ENCODE data around the gene KRTAP21-3. TPM values are rescaled to one million over a fixed set of nuclear protein-coding genes. Genes with fewer than 3 reads are reported as not detected.

KRTAP21-3 gene
- total RNA-seq, 1 donor from 2014 or later, result not detected

DNA sequence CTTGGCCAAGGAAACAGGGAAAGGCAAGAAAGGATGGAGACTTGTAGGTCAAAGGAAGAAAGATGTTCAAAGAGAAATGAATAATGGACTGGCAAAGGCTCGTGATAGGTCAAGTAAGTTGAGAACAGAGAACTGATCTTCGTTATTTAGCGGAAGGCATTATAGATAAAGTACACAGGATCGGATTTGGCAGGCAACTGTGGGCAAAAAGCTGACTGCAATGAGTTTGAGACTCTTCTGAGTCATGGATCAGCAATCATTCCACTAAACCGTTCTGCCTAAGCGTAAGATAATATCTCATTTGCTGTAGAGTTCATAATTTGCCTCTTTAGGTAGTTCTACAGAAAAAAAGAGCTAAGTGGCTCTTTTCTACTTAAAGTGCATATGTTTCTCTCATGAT, 34.1 kb downstream of the KRTAP21-3 start:
- no peak overlapping the region for H3K27ac ChIP-seq (replicated peaks)
- H3K9me3 ChIP-seq (replicated peaks), result no peaks in the 10 kb centered on the region
- H3K27me3 ChIP-seq (ENCODE audit: low read depth), result no peaks in the 10 kb centered on the region
- intact Hi-C loops (cut with micrococcal nuclease), result no loop called here
- H3K4me1 ChIP-seq, result no peaks in the 10 kb centered on the region
- no peak overlapping the region for H3K4me3 ChIP-seq
- DNase-seq, result no peak
- H3K36me3 ChIP-seq, result no peaks in the 10 kb centered on the region
- TF ChIP-seq, protein P1, sequence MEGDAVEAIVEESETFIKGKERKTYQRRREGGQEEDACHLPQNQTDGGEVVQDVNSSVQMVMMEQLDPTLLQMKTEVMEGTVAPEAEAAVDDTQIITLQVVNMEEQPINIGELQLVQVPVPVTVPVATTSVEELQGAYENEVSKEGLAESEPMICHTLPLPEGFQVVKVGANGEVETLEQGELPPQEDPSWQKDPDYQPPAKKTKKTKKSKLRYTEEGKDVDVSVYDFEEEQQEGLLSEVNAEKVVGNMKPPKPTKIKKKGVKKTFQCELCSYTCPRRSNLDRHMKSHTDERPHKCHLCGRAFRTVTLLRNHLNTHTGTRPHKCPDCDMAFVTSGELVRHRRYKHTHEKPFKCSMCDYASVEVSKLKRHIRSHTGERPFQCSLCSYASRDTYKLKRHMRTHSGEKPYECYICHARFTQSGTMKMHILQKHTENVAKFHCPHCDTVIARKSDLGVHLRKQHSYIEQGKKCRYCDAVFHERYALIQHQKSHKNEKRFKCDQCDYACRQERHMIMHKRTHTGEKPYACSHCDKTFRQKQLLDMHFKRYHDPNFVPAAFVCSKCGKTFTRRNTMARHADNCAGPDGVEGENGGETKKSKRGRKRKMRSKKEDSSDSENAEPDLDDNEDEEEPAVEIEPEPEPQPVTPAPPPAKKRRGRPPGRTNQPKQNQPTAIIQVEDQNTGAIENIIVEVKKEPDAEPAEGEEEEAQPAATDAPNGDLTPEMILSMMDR (IDR thresholded peaks at IDR 0.05; ENCODE audit: borderline replicate concordance), result no peak

DNA sequence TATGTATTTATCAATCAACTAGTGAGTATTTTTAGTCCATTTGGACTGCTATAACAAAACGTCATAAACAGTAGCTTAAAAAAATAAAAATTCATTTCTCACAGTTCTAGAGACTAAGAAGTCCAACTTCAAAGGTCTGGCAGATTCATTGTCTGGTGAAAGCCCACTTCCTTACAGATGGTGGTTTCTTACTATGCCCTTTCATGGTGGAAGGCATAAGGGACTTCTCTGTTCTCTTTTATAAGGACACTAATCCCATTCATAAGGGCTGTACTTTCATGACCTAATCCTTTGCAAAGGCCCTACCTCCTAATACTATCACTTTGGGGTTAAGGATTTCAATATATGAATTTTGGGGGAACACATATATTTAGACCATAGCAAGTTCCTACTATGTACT, 38.0 kb downstream of the KRTAP21-3 start:
- no peak overlapping the region for H3K4me3 ChIP-seq
- TF ChIP-seq, protein P1 (IDR thresholded peaks at IDR 0.05; ENCODE audit: borderline replicate concordance), result no peak
- intact Hi-C loops (cut with micrococcal nuclease), result no loop called here
- DNase-seq, result no peak
- no peak overlapping the region for H3K27ac ChIP-seq (replicated peaks)
- H3K27me3 ChIP-seq (ENCODE audit: low read depth), result no peaks in the 10 kb centered on the region
- H3K9me3 ChIP-seq (replicated peaks), result no peaks in the 10 kb centered on the region
- no peaks in the 10 kb centered on the region for H3K36me3 ChIP-seq
- no peaks in the 10 kb centered on the region for H3K4me1 ChIP-seq

DNA sequence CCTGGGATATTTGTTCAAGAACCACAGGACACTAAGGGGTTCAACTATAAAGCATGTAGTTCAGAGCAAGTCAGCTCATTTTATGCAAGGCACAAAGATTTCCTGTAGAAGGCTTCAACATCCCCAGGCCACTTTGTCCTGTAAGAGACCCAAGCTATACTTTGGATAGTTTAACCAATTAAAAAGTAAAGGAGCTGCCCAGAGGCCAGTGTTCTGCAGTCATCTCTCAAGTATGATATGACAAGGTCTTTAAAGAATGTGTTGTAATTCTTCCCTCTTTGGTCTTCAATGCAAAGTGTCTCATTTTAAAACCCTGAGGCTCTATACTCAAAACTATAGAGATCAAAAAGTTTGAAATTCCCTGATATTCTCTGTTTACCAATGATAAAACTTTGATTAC, 41.8 kb downstream of the KRTAP21-3 start:
- H3K4me1 ChIP-seq, result no peaks in the 10 kb centered on the region
- TF ChIP-seq, protein P1 (IDR thresholded peaks at IDR 0.05; ENCODE audit: borderline replicate concordance), result no peak
- intact Hi-C loops (cut with micrococcal nuclease), result no loop called here
- no peaks in the 10 kb centered on the region for H3K36me3 ChIP-seq
- no peaks in the 10 kb centered on the region for H3K27me3 ChIP-seq (ENCODE audit: low read depth)
- no peak overlapping the region for H3K27ac ChIP-seq (replicated peaks)
- H3K9me3 ChIP-seq (replicated peaks), result no peaks in the 10 kb centered on the region
- DNase-seq, result no peak
- H3K4me3 ChIP-seq, result no peak overlapping the region

DNA sequence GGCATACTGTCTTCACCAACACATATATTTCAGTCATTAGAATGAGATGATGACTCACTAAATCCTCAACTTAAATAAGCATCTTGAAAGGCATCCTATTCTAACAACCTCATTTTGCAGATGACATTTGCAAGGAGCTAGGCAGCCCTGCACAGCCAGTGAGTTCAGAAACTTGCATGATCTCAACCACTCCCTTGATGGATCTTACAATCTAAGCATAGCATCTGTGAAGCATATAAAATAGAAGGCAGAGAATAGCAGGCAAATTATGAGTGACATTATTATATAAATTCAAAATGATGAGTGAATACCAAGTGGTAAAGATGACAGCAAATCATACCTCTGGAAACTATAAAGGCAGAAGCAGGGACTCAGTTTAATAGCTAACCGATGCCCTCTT, 44.3 kb downstream of the KRTAP21-3 start:
- H3K9me3 ChIP-seq (replicated peaks), result no peaks in the 10 kb centered on the region
- DNase-seq, result no peak
- H3K27me3 ChIP-seq (ENCODE audit: low read depth), result no peaks in the 10 kb centered on the region
- H3K27ac ChIP-seq (replicated peaks), result no peak overlapping the region
- TF ChIP-seq, protein P1 (IDR thresholded peaks at IDR 0.05; ENCODE audit: borderline replicate concordance), result no peak
- H3K4me1 ChIP-seq, result no peaks in the 10 kb centered on the region
- no peaks in the 10 kb centered on the region for H3K36me3 ChIP-seq
- intact Hi-C loops (cut with micrococcal nuclease), result no loop called here
- H3K4me3 ChIP-seq, result no peak overlapping the region

DNA sequence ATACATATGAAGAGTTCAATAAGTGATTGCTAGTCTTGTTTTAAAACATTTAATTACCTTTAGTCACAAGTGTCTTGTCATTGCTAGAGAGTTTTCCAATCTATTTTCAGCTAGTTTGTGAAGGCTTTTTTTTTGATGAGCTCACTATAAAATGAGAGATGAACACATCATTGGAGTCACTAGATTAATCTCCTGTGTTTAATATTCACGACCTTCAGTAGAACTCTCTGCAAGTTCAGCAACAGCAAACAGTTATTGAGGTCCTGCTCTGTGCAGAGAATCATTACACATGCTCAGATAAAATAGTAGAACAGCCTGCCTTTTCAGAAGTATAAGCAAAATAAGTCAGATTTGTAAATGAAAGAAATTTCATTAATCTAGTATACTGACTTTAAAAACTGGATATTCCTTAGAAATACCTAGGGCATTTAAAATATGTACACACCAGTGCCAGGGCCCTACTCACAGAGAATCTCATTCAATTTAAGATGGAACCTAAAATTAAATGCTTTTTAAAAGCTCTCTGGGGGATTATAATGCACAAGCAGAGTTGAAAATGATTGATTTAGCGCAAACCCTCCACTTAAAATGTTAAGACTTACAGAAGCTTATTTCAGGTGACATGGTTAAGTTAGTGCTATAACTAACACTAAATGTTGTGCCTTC, 45.5 kb downstream of the KRTAP21-3 start:
- no peak for DNase-seq
- H3K27ac ChIP-seq (replicated peaks), result no peak overlapping the region
- intact Hi-C loops (cut with micrococcal nuclease), result no loop called here
- no peaks in the 10 kb centered on the region for H3K4me1 ChIP-seq
- H3K36me3 ChIP-seq, result no peaks in the 10 kb centered on the region
- TF ChIP-seq, protein P1 (IDR thresholded peaks at IDR 0.05; ENCODE audit: borderline replicate concordance), result no peak
- H3K27me3 ChIP-seq (ENCODE audit: low read depth), result no peaks in the 10 kb centered on the region
- H3K4me3 ChIP-seq, result no peak overlapping the region
- no peaks in the 10 kb centered on the region for H3K9me3 ChIP-seq (replicated peaks)
